ENCODE data around the gene GPBP1.
"Not testable (repeated sequence)": the region's sequence is repeated elsewhere in the genome, so short reads cannot be mapped to it uniquely, and the experiment has no call there.

Gene GPBP1

GRCh38 chr5:57166276-57166675, 7.6 kb upstream of the GPBP1 start:
- Histone ChIP-seq H3K4me3 (ENCODE audit: low read depth, low read length) (no peak overlapping the region), H3K27ac (ENCODE audit: low read depth, low read length) (no peak overlapping the region), H3K9me3 (ENCODE audit: control insufficient read depth, insufficient read depth, low read depth, low read length) (no peaks in the 10 kb centered on the region), H3K4me1 (ENCODE audit: control insufficient read depth, insufficient read depth, low read length) (no peaks in the 10 kb centered on the region), H3K36me3 (ENCODE audit: control insufficient read depth, insufficient read depth, low read length) (no peaks in the 10 kb centered on the region), H3K9ac (ENCODE audit: low read length) (no peak overlapping the region), H3K27me3 (ENCODE audit: control insufficient read depth, insufficient read depth, low read length) (no peaks in the 10 kb centered on the region)

GRCh38 chr5:57167201-57167600, 6.7 kb upstream of the GPBP1 start:
- no peaks in the 10 kb centered on the region for H3K9me3 ChIP-seq (ENCODE audit: control insufficient read depth, insufficient read depth, low read depth, low read length)
- no peak overlapping the region for H3K27ac ChIP-seq (ENCODE audit: low read depth, low read length)
- no peaks in the 10 kb centered on the region for H3K36me3 ChIP-seq (ENCODE audit: control insufficient read depth, insufficient read depth, low read length)
- no peaks in the 10 kb centered on the region; the same call in 1 of the 2 replicates for H3K4me1 ChIP-seq (ENCODE audit: control insufficient read depth, insufficient read depth, low read length)
- no peak overlapping the region for H3K9ac ChIP-seq (ENCODE audit: low read length)
- no peaks in the 10 kb centered on the region for H3K27me3 ChIP-seq (ENCODE audit: control insufficient read depth, insufficient read depth, low read length)
- H3K4me3 ChIP-seq (ENCODE audit: low read depth, low read length) = no peak overlapping the region

GRCh38 chr5:57170116-57170515, 3.7 kb upstream of the GPBP1 start:
- not testable (repeated sequence) for H3K4me3 ChIP-seq (ENCODE audit: low read depth, low read length); H3K4me1 ChIP-seq (ENCODE audit: control insufficient read depth, insufficient read depth, low read length); H3K9me3 ChIP-seq (ENCODE audit: control insufficient read depth, insufficient read depth, low read depth, low read length); H3K9ac ChIP-seq (ENCODE audit: low read length); H3K27ac ChIP-seq (ENCODE audit: low read depth, low read length); H3K36me3 ChIP-seq (ENCODE audit: control insufficient read depth, insufficient read depth, low read length); H3K27me3 ChIP-seq (ENCODE audit: control insufficient read depth, insufficient read depth, low read length)

- H3K4me3 ChIP-seq (ENCODE audit: low read depth, low read length) = peak overlapping the region; percentile 98
- no peaks in the 10 kb centered on the region for H3K27me3 ChIP-seq (ENCODE audit: control insufficient read depth, insufficient read depth, low read length)
- peak overlapping the region; percentile 90 for H3K9ac ChIP-seq (ENCODE audit: low read length)
- peaks cover 3% of the 10 kb centered on the region; the same call in 1 of the 2 replicates for H3K4me1 ChIP-seq (ENCODE audit: control insufficient read depth, insufficient read depth, low read length)
- no peaks in the 10 kb centered on the region for H3K9me3 ChIP-seq (ENCODE audit: control insufficient read depth, insufficient read depth, low read depth, low read length)
- H3K27ac ChIP-seq (ENCODE audit: low read depth, low read length) = no peak overlapping the region
- peaks cover 8% of the 10 kb centered on the region for H3K36me3 ChIP-seq (ENCODE audit: control insufficient read depth, insufficient read depth, low read length)
Measured at GRCh38 chr5:57171816-57172465, 1.9 kb upstream of the GPBP1 start.

- Histone ChIP-seq H3K4me1 (ENCODE audit: control insufficient read depth, insufficient read depth, low read length) (peaks cover 3% of the 10 kb centered on the region; the same call in 1 of the 2 replicates), H3K27ac (ENCODE audit: low read depth, low read length) (peak overlapping the region; percentile 99; the same call in 1 of the 2 replicates), H3K27me3 (ENCODE audit: control insufficient read depth, insufficient read depth, low read length) (no peaks in the 10 kb centered on the region), H3K36me3 (ENCODE audit: control insufficient read depth, insufficient read depth, low read length) (peaks cover 13% of the 10 kb centered on the region), H3K9me3 (ENCODE audit: control insufficient read depth, insufficient read depth, low read depth, low read length) (no peaks in the 10 kb centered on the region), H3K4me3 (ENCODE audit: low read depth, low read length) (peak overlapping the region; percentile 98), H3K9ac (ENCODE audit: low read length) (peak overlapping the region; percentile 90)
Measured at GRCh38 chr5:57172466-57173318, 1.2 kb upstream of the GPBP1 start.

- peaks cover 24% of the 10 kb centered on the region for H3K36me3 ChIP-seq (ENCODE audit: control insufficient read depth, insufficient read depth, low read length)
- peak overlapping the region; percentile 98 for H3K4me3 ChIP-seq (ENCODE audit: low read depth, low read length)
- H3K9ac ChIP-seq (ENCODE audit: low read length) = peak overlapping the region; percentile 99
- H3K27me3 ChIP-seq (ENCODE audit: control insufficient read depth, insufficient read depth, low read length) = no peaks in the 10 kb centered on the region
- peak overlapping the region; percentile 99 for H3K27ac ChIP-seq (ENCODE audit: low read depth, low read length)
- H3K4me1 ChIP-seq (ENCODE audit: control insufficient read depth, insufficient read depth, low read length) = peaks cover 11% of the 10 kb centered on the region; the same call in 1 of the 2 replicates
- no peaks in the 10 kb centered on the region for H3K9me3 ChIP-seq (ENCODE audit: control insufficient read depth, insufficient read depth, low read depth, low read length)
Measured at GRCh38 chr5:57174128-57174889, 450 bp downstream of the GPBP1 start.

- no peaks in the 10 kb centered on the region for H3K27me3 ChIP-seq (ENCODE audit: control insufficient read depth, insufficient read depth, low read length)
- no peaks in the 10 kb centered on the region for H3K9me3 ChIP-seq (ENCODE audit: control insufficient read depth, insufficient read depth, low read depth, low read length)
- H3K4me1 ChIP-seq (ENCODE audit: control insufficient read depth, insufficient read depth, low read length) = peaks cover 15% of the 10 kb centered on the region; the same call in 1 of the 2 replicates
- H3K4me3 ChIP-seq (ENCODE audit: low read depth, low read length) = peak overlapping the region; percentile 98
- peak overlapping the region; percentile 99 for H3K27ac ChIP-seq (ENCODE audit: low read depth, low read length)
- peak overlapping the region; percentile 99 for H3K9ac ChIP-seq (ENCODE audit: low read length)
- H3K36me3 ChIP-seq (ENCODE audit: control insufficient read depth, insufficient read depth, low read length) = peaks cover 24% of the 10 kb centered on the region
Measured at GRCh38 chr5:57174890-57175510, 1.1 kb downstream of the GPBP1 start.

- Histone ChIP-seq H3K4me1 (ENCODE audit: control insufficient read depth, insufficient read depth, low read length) (peaks cover 15% of the 10 kb centered on the region; the same call in 1 of the 2 replicates), H3K36me3 (ENCODE audit: control insufficient read depth, insufficient read depth, low read length) (peaks cover 24% of the 10 kb centered on the region), H3K27ac (ENCODE audit: low read depth, low read length) (peak overlapping the region; percentile 99), H3K4me3 (ENCODE audit: low read depth, low read length) (peak overlapping the region; percentile 98), H3K27me3 (ENCODE audit: control insufficient read depth, insufficient read depth, low read length) (no peaks in the 10 kb centered on the region), H3K9ac (ENCODE audit: low read length) (peak overlapping the region; percentile 58), H3K9me3 (ENCODE audit: control insufficient read depth, insufficient read depth, low read depth, low read length) (no peaks in the 10 kb centered on the region; the same call in 1 of the 2 replicates)
Measured at GRCh38 chr5:57175551-57176309, 1.9 kb downstream of the GPBP1 start.

- peak overlapping the region; percentile 99 for H3K27ac ChIP-seq (ENCODE audit: low read depth, low read length)
- H3K4me3 ChIP-seq (ENCODE audit: low read depth, low read length) = peak overlapping the region; percentile 98
- peaks cover 15% of the 10 kb centered on the region; the same call in 1 of the 2 replicates for H3K4me1 ChIP-seq (ENCODE audit: control insufficient read depth, insufficient read depth, low read length)
- H3K9me3 ChIP-seq (ENCODE audit: control insufficient read depth, insufficient read depth, low read depth, low read length) = no peaks in the 10 kb centered on the region; the same call in 1 of the 2 replicates
- H3K27me3 ChIP-seq (ENCODE audit: control insufficient read depth, insufficient read depth, low read length) = no peaks in the 10 kb centered on the region
- H3K36me3 ChIP-seq (ENCODE audit: control insufficient read depth, insufficient read depth, low read length) = peaks cover 24% of the 10 kb centered on the region
- peak overlapping the region; percentile 42 for H3K9ac ChIP-seq (ENCODE audit: low read length)
Measured at GRCh38 chr5:57176350-57176857, 2.5 kb downstream of the GPBP1 start.

All from HUES6 (cell line).